Common myeloid progenitor, CD34-positive (primary cell): ENCODE results near the gene CHD5.

ENCODE experiments used
- CTCF ChIA-PET: fragments of 350-600 bp; sonication (Branson Sonifier 250); formaldehyde crosslinking; loops from one replicate; lab custom pipeline; 2021; ENCODE audit warnings: antibody characterized with exemption; lab: Charles Lee
- POLR2A ChIA-PET: fragments of 350-600 bp; sonication (Branson Sonifier 250); formaldehyde crosslinking; loops from one replicate; lab custom pipeline; 2021; ENCODE audit warnings: antibody characterized with exemption; lab: Charles Lee
- DNase-seq, 3 donors: peaks; one replicate each; pipeline versions ENCODE4 v3.0.0 to v3.0.0-alpha.2; 2013
- H3K27ac ChIP-seq, 2 experiments: 1 replicate in 1 of 2; 2 replicates in 1 of 2; pipeline ENCODE4 v1.7.0; 2013; ENCODE audit warnings: inconsistent platforms in 2 of 2, low read length in 2 of 2, mild to moderate bottlenecking in 2 of 2, low read depth in 1 of 2, moderate library complexity in 1 of 2; ENCODE audit not compliant: severe bottlenecking in 2 of 2, insufficient read depth in 1 of 2, poor library complexity in 1 of 2
- H3K27me3 ChIP-seq, 5 experiments: replicated peaks in 2 of 5; 1 replicate in 3 of 5; 2 replicates in 2 of 5; pipeline versions ENCODE4 v1.6.1 to v1.7.0; 2013; ENCODE audit warnings: low read length in 4 of 5, mild to moderate bottlenecking in 2 of 5, moderate library complexity in 2 of 5, inconsistent platforms in 1 of 5; ENCODE audit not compliant: insufficient read depth in 5 of 5, control insufficient read depth in 4 of 5
- H3K36me3 ChIP-seq, 4 experiments: 1 replicate in 2 of 4; 2 replicates in 2 of 4; pipeline versions ENCODE4 v1.6.1 to v1.7.0; 2013; ENCODE audit warnings: low read length in 3 of 4, control low read depth in 1 of 4, mild to moderate bottlenecking in 1 of 4; ENCODE audit not compliant: control insufficient read depth in 4 of 4, insufficient read depth in 4 of 4
- H3K4me1 ChIP-seq, 4 experiments: 1 replicate in 3 of 4; 2 replicates in 1 of 4; pipeline versions ENCODE4 v1.6.1 to v1.7.1; 2013; ENCODE audit warnings: low read length in 3 of 4, mild to moderate bottlenecking in 3 of 4, control low read depth in 1 of 4, inconsistent platforms in 1 of 4, moderate library complexity in 1 of 4; ENCODE audit not compliant: control insufficient read depth in 4 of 4, insufficient read depth in 4 of 4; ENCODE audit errors: control extremely low read depth in 1 of 4
- H3K4me3 ChIP-seq, 7 experiments: 1 replicate in 4 of 7; 2 replicates in 3 of 7; pipeline versions ENCODE4 v1.5.1 to v1.7.0; 2013; ENCODE audit warnings: mild to moderate bottlenecking in 7 of 7, low read length in 6 of 7, moderate library complexity in 6 of 7, inconsistent platforms in 2 of 7, low read depth in 2 of 7, control low read depth in 1 of 7; ENCODE audit not compliant: insufficient read depth in 4 of 7, control insufficient read depth in 1 of 7; ENCODE audit errors: extremely low read depth in 1 of 7
- H3K9me3 ChIP-seq, 5 experiments: 1 replicate in 4 of 5; 2 replicates in 1 of 5; pipeline versions ENCODE4 v1.6.1 to v1.7.1; 2013; ENCODE audit warnings: low read length in 4 of 5, mild to moderate bottlenecking in 2 of 5, inconsistent platforms in 1 of 5, low read depth in 1 of 5, moderate library complexity in 1 of 5; ENCODE audit not compliant: control insufficient read depth in 4 of 5, insufficient read depth in 2 of 5; ENCODE audit errors: control extremely low read depth in 1 of 5
- WGBS: methylation state at CpG from one replicate; pipeline ENCODE4 v1.1.5; 2013; ENCODE audit not compliant: insufficient coverage; 5-methylcytosine and 5-hydroxymethylcytosine counted together

CHD5 gene

GRCh38 chr1:6170116-6170741 is 9.9 kb downstream of the CHD5 start:
- 99% methylated on average over 11 of the region's 16 CpGs for WGBS
- Histone ChIP-seq H3K4me1 (peaks cover 0 to 18% (median 10%) of the 10 kb centered on the region in 4 experiments), H3K27me3 (peaks cover 0 to 17% (median 0%) of the 10 kb centered on the region in 5 experiments), H3K36me3 (no peaks in the 10 kb centered on the region), H3K9me3 (no peaks in the 10 kb centered on the region), H3K4me3 (no peak overlapping the region), H3K27ac (no peak overlapping the region)
- ChIA-PET POLR2A (interaction anchor here (0.7 kb wide), 1 partner anchor 10 kb away, joined by 3 read pairs; no protein-coding TSS in a partner anchor), CTCF (interaction anchor here (0.9 to 4.2 kb wide), 9 partner anchors 8 to 173 kb away, joined by 3 to 18 read pairs (median 5); no protein-coding TSS in a partner anchor)
- no peak for DNase-seq

- CTCF ChIA-PET: interaction anchor here (0.7 to 1.2 kb wide), 3 partner anchors 59 to 295 kb away, joined by 3 read pairs; no protein-coding TSS in a partner anchor
- H3K36me3 ChIP-seq: no peaks in the 10 kb centered on the region
- H3K27ac ChIP-seq: no peak overlapping the region
- H3K4me1 ChIP-seq: peaks cover 0 to 18% (median 10%) of the 10 kb centered on the region in 4 experiments
- H3K27me3 ChIP-seq: peaks cover 0 to 16% (median 0%) of the 10 kb centered on the region in 5 experiments
- no peaks in the 10 kb centered on the region for H3K9me3 ChIP-seq
- DNase-seq: no peak
- POLR2A ChIA-PET: no interaction called here
- H3K4me3 ChIP-seq: no peak overlapping the region
- 76% methylated on average over 8 of the region's 18 CpGs for WGBS
These were observed 11.1 kb downstream of the CHD5 start for GRCh38 chr1:6168947-6169586.

GRCh38 chr1:6167391-6168303 is 12.5 kb downstream of the CHD5 start:
- Histone ChIP-seq H3K9me3 (no peaks in the 10 kb centered on the region), H3K4me1 (peaks cover 0 to 18% (median 10%) of the 10 kb centered on the region in 4 experiments), H3K4me3 (no peak overlapping the region), H3K36me3 (no peaks in the 10 kb centered on the region), H3K27me3 (peaks cover 0 to 14% (median 0%) of the 10 kb centered on the region in 5 experiments), H3K27ac (no peak overlapping the region)
- WGBS: 85% methylated on average over 33 of the region's 34 CpGs
- DNase-seq: no peak
- CTCF ChIA-PET: interaction anchor here (0.8 to 1.1 kb wide), 2 partner anchors 9 to 59 kb away, joined by 3 read pairs; no protein-coding TSS in a partner anchor
- POLR2A ChIA-PET: no interaction called here

GRCh38 chr1:6166655-6167390 is 13.3 kb downstream of the CHD5 start:
- no peak for DNase-seq
- peaks cover 0 to 13% (median 0%) of the 10 kb centered on the region in 5 experiments for H3K27me3 ChIP-seq
- ChIA-PET CTCF (interaction anchor here (0.8 to 1.1 kb wide), 2 partner anchors 8 to 28 kb away, joined by 3 read pairs; no protein-coding TSS in a partner anchor), POLR2A (no interaction called here)
- WGBS: 89% methylated on average over 8 of the region's 19 CpGs
- H3K27ac ChIP-seq: no peak overlapping the region
- no peaks in the 10 kb centered on the region for H3K36me3 ChIP-seq
- peaks cover 0 to 19% (median 10%) of the 10 kb centered on the region in 4 experiments for H3K4me1 ChIP-seq
- H3K4me3 ChIP-seq: no peak overlapping the region
- no peaks in the 10 kb centered on the region for H3K9me3 ChIP-seq

GRCh38 chr1:6166221-6166620 is 13.9 kb downstream of the CHD5 start:
- Histone ChIP-seq H3K4me3 (no peak overlapping the region), H3K4me1 (peaks cover 0 to 19% (median 13%) of the 10 kb centered on the region in 4 experiments), H3K27me3 (peaks cover 0 to 13% (median 0%) of the 10 kb centered on the region in 5 experiments), H3K27ac (no peak overlapping the region), H3K9me3 (no peaks in the 10 kb centered on the region), H3K36me3 (no peaks in the 10 kb centered on the region)
- WGBS: 83% methylated on average over 8 of the region's 10 CpGs
- POLR2A ChIA-PET: interaction anchor here (0.6 kb wide), 1 partner anchor 52 kb away, joined by 3 read pairs; no protein-coding TSS in a partner anchor
- no peak for DNase-seq
- CTCF ChIA-PET: interaction anchor here (0.8 kb wide), 2 partner anchors 19 to 28 kb away, joined by 3 read pairs; no protein-coding TSS in a partner anchor

- Histone ChIP-seq H3K4me3 (no peak overlapping the region), H3K27me3 (peaks cover 0 to 13% (median 0%) of the 10 kb centered on the region in 5 experiments), H3K36me3 (no peaks in the 10 kb centered on the region), H3K9me3 (no peaks in the 10 kb centered on the region), H3K27ac (no peak overlapping the region), H3K4me1 (peaks cover 0 to 19% (median 11%) of the 10 kb centered on the region in 4 experiments)
- 93% methylated on average over 10 of the region's 12 CpGs for WGBS
- ChIA-PET CTCF (interaction anchor here (0.8 kb wide), 1 partner anchor 20 kb away, joined by 3 read pairs; no protein-coding TSS in a partner anchor), POLR2A (interaction anchor here (0.6 kb wide), 1 partner anchor 52 kb away, joined by 3 read pairs; no protein-coding TSS in a partner anchor)
- DNase-seq: no peak
These were observed 14.6 kb downstream of the CHD5 start for GRCh38 chr1:6165441-6165985.
